Tibial nerve (tissue), 3 donors: ENCODE measurements around the gene PLXNA4.

Experiments used
- CTCF ChIP-seq, 5 experiments: fragments of 200-600 bp in 3 of 5; fragments of 450-650 bp in 2 of 5; sonication (generic) in 3 of 5; IDR thresholded peaks; one replicate each; pipeline ENCODE4 v1.5.1; 2016 to 2019; ENCODE audit warnings: antibody characterized with exemption in 5 of 5, mild to moderate bottlenecking in 3 of 5, moderate library complexity in 2 of 5
- POLR2A ChIP-seq, 2 donors: fragments of 450-650 bp; IDR thresholded peaks; one replicate each; pipeline ENCODE4 v1.6.1; 2017; ENCODE audit warnings: antibody characterized with exemption in 2 of 2, mild to moderate bottlenecking in 2 of 2, moderate library complexity in 2 of 2

GRCh38 chr7:132561763-132562162, 14.5 kb downstream of the PLXNA4 start:
- TF ChIP-seq CTCF (IDR thresholded peaks at IDR 0.05) (no peak), POLR2A (IDR thresholded peaks at IDR 0.05) (no peak)
